A549 (cell line): ENCODE data around the gene MYRF.

Source experiments
- BCL3 ChIP-seq: fragments of >200 bp; sonication (Bioruptor Twin); formaldehyde crosslinking; IDR thresholded peaks from 3 replicates; pipeline ENCODE4 v1.6.1; 2016
- CEBPB ChIP-seq, 2 experiments: fragments of >200 bp in 1 of 2; sonication (Bioruptor Twin) in 1 of 2; formaldehyde crosslinking in 1 of 2; IDR thresholded peaks; 2 replicates each; pipeline ENCODE4 v1.6.1; 2012 to 2016
- CTCF ChIP-seq: fragments of >200 bp; sonication (Bioruptor Twin); formaldehyde crosslinking; IDR thresholded peaks from 3 replicates; pipeline ENCODE4 v1.5.1; 2016
- EP300 ChIP-seq, 2 experiments: fragments of >200 bp; sonication (Bioruptor Twin); formaldehyde crosslinking; IDR thresholded peaks; 2 replicates in 1 of 2; 3 replicates in 1 of 2; pipeline ENCODE4 v1.6.1; 2016 to 2017
- ESRRA ChIP-seq: fragments of 150-350 bp; IDR thresholded peaks from 2 replicates; pipeline ENCODE4 v1.6.1; 2014; ENCODE audit warnings: mild to moderate bottlenecking, low read length, borderline replicate concordance
- KDM5A ChIP-seq: fragments of 200-600 bp; sonication (generic); IDR thresholded peaks from 2 replicates; pipeline ENCODE4 v1.6.1; 2016; ENCODE audit warnings: antibody characterized with exemption, mild to moderate bottlenecking
- NFE2L2 ChIP-seq: fragments of 150-350 bp; conservative IDR thresholded peaks from 2 replicates; pipeline ENCODE4 v1.6.1; 2014; ENCODE audit warnings: low read length
- POLR2A ChIP-seq: IDR thresholded peaks from 2 replicates; pipeline ENCODE4 v1.6.1; 2012; ENCODE audit warnings: mild to moderate bottlenecking, low read length
- RAD21 ChIP-seq, 2 experiments: fragments of >200 bp in 1 of 2; sonication (Bioruptor Twin) in 1 of 2; formaldehyde crosslinking in 1 of 2; IDR thresholded peaks in 1 of 2; conservative IDR thresholded peaks in 1 of 2; 2 replicates in 1 of 2; 3 replicates in 1 of 2; pipeline ENCODE4 v1.6.1; 2012 to 2018; ENCODE audit warnings: inconsistent platforms in 1 of 2
- RARB ChIP-seq: fragments of 250-450 bp; sonication (Bioruptor Pico); IDR thresholded peaks from 2 replicates; pipeline ENCODE4 v1.8.0; 2021; ENCODE audit warnings: mild to moderate bottlenecking, moderate library complexity
- REST ChIP-seq: fragments of 200-600 bp; sonication (generic); IDR thresholded peaks from 2 replicates; pipeline ENCODE4 v1.6.1; 2016; ENCODE audit warnings: antibody characterized with exemption, mild to moderate bottlenecking, moderate library complexity
- RFX5 ChIP-seq: fragments of 450-650 bp; IDR thresholded peaks from 2 replicates; pipeline ENCODE4 v1.7.1; 2014; ENCODE audit warnings: antibody characterized with exemption, mild to moderate bottlenecking, moderate library complexity
- USF2 ChIP-seq: fragments of 450-650 bp; IDR thresholded peaks from 2 replicates; pipeline ENCODE4 v1.6.1; 2014; ENCODE audit warnings: antibody characterized with exemption
- ZFP36 ChIP-seq: fragments of 450-650 bp; IDR thresholded peaks from 2 replicates; pipeline ENCODE4 v1.6.1; 2014; ENCODE audit warnings: borderline replicate concordance; ENCODE audit not compliant: partially characterized antibody

- TF ChIP-seq CTCF (no peak), ZFP36 (no peak), POLR2A (no peak), RAD21 (conservative IDR thresholded peaks at IDR 0.05 in 1 of 2, IDR thresholded peaks at IDR 0.05 in 1 of 2) (no peak), USF2 (no peak), BCL3 (no peak), KDM5A (no peak), CEBPB (IDR thresholded peaks at IDR 0.05) (no peak), ESRRA (no peak), EP300 (IDR thresholded peaks at IDR 0.05) (no peak), REST (no peak), RARB (CRISPR knock-in tag) (no peak), NFE2L2 (no peak), RFX5 (no peak)
These were observed 19.7 kb upstream of the MYRF start for GRCh38 chr11:61732705-61733104.
